Spleen (tissue), 3 donors: ENCODE results near the gene DNAAF1.

Source experiments
- POLR2A ChIP-seq, 3 donors: fragments of 450-650 bp; IDR thresholded peaks; one replicate each; pipeline ENCODE4 v1.5.1; 2017; ENCODE audit warnings: antibody characterized with exemption in 3 of 3, mild to moderate bottlenecking in 1 of 3
- POLR2AphosphoS5 ChIP-seq, 3 donors: sonication (generic); formaldehyde crosslinking; IDR thresholded peaks; one replicate each; pipeline ENCODE4 v1.5.1; 2017; ENCODE audit warnings: antibody characterized with exemption in 3 of 3

- TF ChIP-seq POLR2A (IDR thresholded peaks at IDR 0.05) = no peak
- TF ChIP-seq POLR2AphosphoS5 (IDR thresholded peaks at IDR 0.05) = no peak
Observed at GRCh38 chr16:84115919-84116719, 29.0 kb upstream of the DNAAF1 start.
